IPS-20b (cell line): ENCODE measurements around the gene MRPL11.
A peak's percentile ranks its signal among the peaks of the same experiment; 100 is the strongest.

ENCODE experiments used
- H3K27ac ChIP-seq: one replicate; pipeline ENCODE4 v1.5.1; 2013; ENCODE audit warnings: low read length
- H3K27me3 ChIP-seq: 2 replicates; pipeline ENCODE4 v1.6.1; 2013; ENCODE audit warnings: mild to moderate bottlenecking, low read length, inconsistent platforms; ENCODE audit not compliant: insufficient read depth
- H3K36me3 ChIP-seq: 2 replicates; pipeline ENCODE4 v1.6.1; 2013; ENCODE audit warnings: low read depth, mild to moderate bottlenecking, inconsistent platforms, low read length, moderate library complexity; ENCODE audit not compliant: insufficient read depth
- H3K4me1 ChIP-seq: 2 replicates; pipeline ENCODE4 v1.6.1; 2013; ENCODE audit warnings: mild to moderate bottlenecking, control low read depth, inconsistent platforms, low read length, moderate library complexity; ENCODE audit not compliant: insufficient read depth
- H3K4me3 ChIP-seq: 2 replicates; pipeline ENCODE4 v1.5.1; 2013; ENCODE audit warnings: mild to moderate bottlenecking, low read length, inconsistent platforms
- H3K9ac ChIP-seq: 2 replicates; pipeline ENCODE4 v1.6.1; 2013; ENCODE audit warnings: low read depth, mild to moderate bottlenecking, inconsistent platforms, low read length, moderate library complexity
- H3K9me3 ChIP-seq: 2 replicates; pipeline ENCODE4 v1.6.1; 2013; ENCODE audit warnings: mild to moderate bottlenecking, low read depth, low read length, inconsistent platforms; ENCODE audit not compliant: insufficient read depth

The MRPL11 gene

GRCh38 chr11:66421492-66422205, 17.0 kb downstream of the MRPL11 start:
- Histone ChIP-seq H3K27me3 (peaks cover 34% of the 10 kb centered on the region), H3K9ac (no peak overlapping the region), H3K27ac (no peak overlapping the region), H3K9me3 (no peaks in the 10 kb centered on the region), H3K36me3 (peaks cover 5% of the 10 kb centered on the region; the same call in 1 of the 2 replicates), H3K4me3 (peak overlapping the region; percentile 68; the same call in 1 of the 2 replicates), H3K4me1 (peaks cover 19% of the 10 kb centered on the region)

DNA sequence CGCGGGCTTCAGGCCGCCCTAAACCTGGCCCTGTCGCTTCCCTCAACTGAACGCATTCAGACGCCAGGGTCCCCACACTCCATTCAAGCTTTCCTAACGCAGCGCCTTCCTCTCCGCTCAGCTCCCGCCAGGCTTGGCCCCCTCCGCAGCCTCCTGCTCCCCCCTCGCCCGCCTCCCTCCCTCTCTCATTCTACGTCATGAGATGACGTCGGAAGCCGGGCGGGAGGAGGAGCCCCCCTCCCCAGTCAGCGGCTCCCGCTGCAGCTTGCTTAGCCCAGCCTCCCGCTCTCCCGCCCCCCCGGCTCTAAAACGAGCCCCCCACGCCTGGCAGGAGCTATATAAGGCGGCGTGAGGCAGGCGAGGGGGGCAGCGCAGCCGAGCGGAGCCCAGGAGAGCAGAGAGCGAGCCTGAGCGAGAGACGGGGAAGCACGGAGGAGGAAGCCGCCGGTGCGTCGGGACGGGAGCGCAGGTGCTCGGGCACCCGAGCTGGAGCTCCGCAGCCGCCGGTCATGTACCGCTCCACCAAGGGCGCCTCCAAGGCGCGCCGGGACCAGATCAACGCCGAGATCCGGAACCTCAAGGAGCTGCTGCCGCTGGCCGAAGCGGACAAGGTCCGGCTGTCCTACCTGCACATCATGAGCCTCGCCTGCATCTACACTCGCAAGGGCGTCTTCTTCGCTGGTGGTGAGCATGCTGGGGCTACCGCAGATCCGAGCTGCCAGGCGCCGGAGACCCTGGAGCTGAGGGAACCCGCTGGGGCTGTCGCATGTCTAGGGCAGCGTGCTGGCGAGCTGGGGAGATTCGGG, 17.8 kb downstream of the MRPL11 start, which contains the start of gene NPAS4:
Gene NPAS4 (plus strand): TSS at position 365 of the 806 bp plus-strand sequence. CDS start 145 bp downstream, at position 510.
- no peak within 1 kb of the TSS for H3K27ac ChIP-seq
- peaks cover 34% of the 10 kb centered on the region for H3K27me3 ChIP-seq
- H3K36me3 ChIP-seq = peaks cover 5% of the 10 kb centered on the region; the same call in 1 of the 2 replicates
- no peaks in the 10 kb centered on the region for H3K9me3 ChIP-seq
- H3K9ac ChIP-seq = peak within 1 kb of the TSS; percentile 63; the same call in 1 of the 2 replicates
- peaks cover 19% of the 10 kb centered on the region for H3K4me1 ChIP-seq
- H3K4me3 ChIP-seq = peak within 1 kb of the TSS; percentile 68

DNA sequence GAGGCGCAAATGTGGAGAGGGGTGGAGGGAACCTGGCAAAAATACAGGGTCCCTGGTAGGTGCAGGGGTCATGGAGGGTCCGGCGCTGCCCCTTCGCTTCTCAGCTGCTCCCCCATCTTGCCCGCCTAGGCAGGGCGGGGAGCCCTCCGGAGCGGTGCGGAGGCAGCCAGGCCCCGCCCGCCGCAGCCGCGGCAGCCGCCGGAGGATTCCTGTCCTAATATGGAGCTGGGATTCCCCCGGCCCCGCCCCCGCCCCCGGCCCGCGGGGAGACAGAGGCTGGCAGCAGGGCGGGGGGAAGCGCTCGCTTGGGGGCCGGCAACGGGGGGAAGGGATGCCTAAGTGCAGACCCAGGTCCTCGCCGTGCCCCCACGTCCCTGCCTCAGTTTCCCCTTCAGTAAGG, 18.8 kb downstream of the MRPL11 start:
- peaks cover 24% of the 10 kb centered on the region for H3K4me1 ChIP-seq

DNA sequence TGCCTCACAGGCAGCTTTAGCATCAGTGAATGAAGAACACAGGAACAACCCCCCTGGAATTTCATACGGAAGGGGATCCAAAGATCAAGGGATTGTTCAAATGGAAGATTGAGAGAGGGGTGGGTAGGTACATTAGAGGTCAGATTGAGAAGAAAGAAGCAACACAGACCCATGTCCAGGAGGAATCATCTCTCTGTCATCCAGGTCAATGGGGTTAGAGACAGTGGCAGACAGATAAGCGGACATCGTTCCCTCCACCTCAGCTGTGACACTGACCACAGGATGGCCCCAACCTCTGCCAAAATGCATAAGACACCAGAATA, 19.7 kb downstream of the MRPL11 start:
- Histone ChIP-seq H3K9me3 (no peaks in the 10 kb centered on the region), H3K27ac (no peak overlapping the region), H3K9ac (no peak overlapping the region), H3K4me3 (no peak overlapping the region; the same call in 1 of the 2 replicates), H3K27me3 (peaks cover 34% of the 10 kb centered on the region), H3K36me3 (0 out of 2 replicates have a peak, but pooled peaks cover 3% of the 10 kb centered on the region), H3K4me1 (peaks cover 32% of the 10 kb centered on the region)

More for the DNA sequence above, 18.8 kb downstream of the MRPL11 start:
- peak overlapping the region; percentile 68 for H3K4me3 ChIP-seq
- H3K9me3 ChIP-seq = no peaks in the 10 kb centered on the region
- H3K27ac ChIP-seq = no peak overlapping the region
- H3K9ac ChIP-seq = peak overlapping the region; percentile 63; the same call in 1 of the 2 replicates
- H3K36me3 ChIP-seq = 0 out of 2 replicates have a peak, but pooled peaks cover 5% of the 10 kb centered on the region
- H3K27me3 ChIP-seq = peaks cover 34% of the 10 kb centered on the region

DNA sequence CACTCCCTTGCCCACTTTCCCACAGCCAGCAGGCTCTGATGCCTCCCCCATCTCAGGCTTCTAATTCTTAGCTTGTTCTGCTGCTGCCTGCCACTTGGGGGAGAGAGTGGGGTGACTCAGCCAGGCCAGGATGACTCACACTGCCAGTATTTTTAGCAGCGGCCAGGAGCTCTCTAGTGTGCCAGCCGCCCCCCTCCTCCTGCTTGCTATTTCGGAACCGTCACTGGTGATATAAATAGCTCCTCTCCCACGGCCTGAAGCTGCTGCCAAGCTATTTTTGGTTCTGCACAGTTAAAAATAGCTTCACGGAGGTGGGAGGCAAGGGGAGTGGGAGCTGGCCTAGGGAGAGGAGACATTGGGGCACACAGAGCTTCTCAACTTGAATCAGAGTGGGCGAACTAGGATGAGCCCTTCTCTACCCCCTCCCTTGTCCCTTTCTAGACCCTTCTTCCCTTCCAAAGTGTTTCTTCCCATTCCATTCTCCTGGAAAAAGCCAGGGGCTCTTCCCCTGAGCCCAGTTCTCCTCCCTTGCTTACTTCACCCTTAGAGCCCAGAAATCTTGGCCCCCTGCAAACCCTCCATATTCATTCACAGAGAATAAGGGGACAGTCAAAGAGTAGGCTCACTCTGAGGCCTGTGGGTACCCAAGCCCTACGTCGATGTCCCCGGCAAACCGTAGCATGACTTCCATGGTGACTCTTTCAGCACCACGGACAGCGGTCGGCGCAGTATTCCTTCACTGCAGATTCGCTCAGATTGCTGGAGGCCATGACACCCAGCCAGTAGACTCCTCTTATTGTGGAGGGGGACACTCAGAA, 20.3 kb downstream of the MRPL11 start:
- Histone ChIP-seq H3K9me3 (no peaks in the 10 kb centered on the region), H3K4me1 (peaks cover 38% of the 10 kb centered on the region), H3K27me3 (peaks cover 34% of the 10 kb centered on the region), H3K4me3 (peak overlapping the region; percentile 29; the same call in 1 of the 2 replicates), H3K9ac (peak overlapping the region; percentile 45; the same call in 1 of the 2 replicates), H3K36me3 (no peaks in the 10 kb centered on the region), H3K27ac (no peak overlapping the region)

DNA sequence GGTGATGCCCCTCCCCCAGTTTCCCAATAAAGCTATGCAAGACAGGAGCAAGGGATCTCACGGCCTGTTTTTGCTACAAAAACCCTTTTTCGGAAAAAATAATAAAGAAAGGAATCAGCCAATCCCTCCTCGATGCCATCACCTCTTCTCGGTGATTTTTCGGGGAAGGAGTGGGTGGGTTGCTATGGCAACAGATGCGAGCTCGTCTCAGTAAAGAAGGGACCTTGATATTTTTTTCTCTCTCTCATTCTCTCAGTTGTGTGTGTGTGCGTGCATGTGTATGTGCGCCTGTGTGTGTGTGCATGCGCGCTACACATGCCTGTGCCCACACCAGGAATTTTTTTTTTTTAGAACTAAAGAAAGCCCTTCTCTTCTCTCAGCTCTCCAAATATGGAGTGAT, 21.6 kb downstream of the MRPL11 start:
- no peak overlapping the region for H3K9ac ChIP-seq

GRCh38 chr11:66415423-66415822, 23.2 kb downstream of the MRPL11 start:
- Histone ChIP-seq H3K4me3 (no peak overlapping the region), H3K36me3 (no peaks in the 10 kb centered on the region; the same call in 1 of the 2 replicates), H3K9ac (no peak overlapping the region), H3K9me3 (no peaks in the 10 kb centered on the region), H3K27ac (no peak overlapping the region), H3K27me3 (peaks cover 22% of the 10 kb centered on the region), H3K4me1 (peaks cover 47% of the 10 kb centered on the region)

More for the DNA sequence above, 21.6 kb downstream of the MRPL11 start:
- no peaks in the 10 kb centered on the region for H3K9me3 ChIP-seq
- H3K4me1 ChIP-seq = peaks cover 40% of the 10 kb centered on the region
- peaks cover 34% of the 10 kb centered on the region for H3K27me3 ChIP-seq
- no peak overlapping the region for H3K4me3 ChIP-seq
- no peaks in the 10 kb centered on the region; the same call in 1 of the 2 replicates for H3K36me3 ChIP-seq
- no peak overlapping the region for H3K27ac ChIP-seq

- H3K9ac ChIP-seq = peak overlapping the region; percentile 61
- peaks cover 43% of the 10 kb centered on the region for H3K4me1 ChIP-seq
- H3K36me3 ChIP-seq = no peaks in the 10 kb centered on the region; the same call in 1 of the 2 replicates
- peak overlapping the region; percentile 43; the same call in 1 of the 2 replicates for H3K4me3 ChIP-seq
- no peaks in the 10 kb centered on the region for H3K9me3 ChIP-seq
- H3K27ac ChIP-seq = peak overlapping the region; percentile 41
- H3K27me3 ChIP-seq = peaks cover 17% of the 10 kb centered on the region
Measured at GRCh38 chr11:66414120-66414934, 24.3 kb downstream of the MRPL11 start.

GRCh38 chr11:66413167-66413566, 25.5 kb downstream of the MRPL11 start:
- Histone ChIP-seq H3K27ac (no peak overlapping the region), H3K27me3 (peaks cover 7% of the 10 kb centered on the region; the same call in 1 of the 2 replicates), H3K9ac (peak overlapping the region; percentile 61; the same call in 1 of the 2 replicates), H3K36me3 (no peaks in the 10 kb centered on the region; the same call in 1 of the 2 replicates), H3K9me3 (no peaks in the 10 kb centered on the region), H3K4me1 (peaks cover 33% of the 10 kb centered on the region), H3K4me3 (no peak overlapping the region)

GRCh38 chr11:66412110-66412509, 26.5 kb downstream of the MRPL11 start:
- Histone ChIP-seq H3K4me1 (peaks cover 28% of the 10 kb centered on the region), H3K4me3 (peak overlapping the region; percentile 43; the same call in 1 of the 2 replicates), H3K27me3 (peaks cover 7% of the 10 kb centered on the region), H3K27ac (no peak overlapping the region), H3K9me3 (no peaks in the 10 kb centered on the region), H3K36me3 (no peaks in the 10 kb centered on the region; the same call in 1 of the 2 replicates), H3K9ac (no peak overlapping the region)
